PC-3 (cell line): Measurements from ENCODE around the gene CRTC3.

Experiments
- CTCF ChIP-seq: fragments of 300-600 bp; sonication (generic); conservative IDR thresholded peaks from 2 replicates; pipeline ENCODE4 v1.5.1; 2017; ENCODE audit warnings: antibody characterized with exemption, low read depth, mild to moderate bottlenecking, low read length
- EZH2 ChIP-seq: fragments of 300-600 bp; sonication (generic); IDR thresholded peaks from one replicate; pipeline ENCODE4 v1.6.1; 2017; ENCODE audit warnings: antibody characterized with exemption, mild to moderate bottlenecking, low read length; ENCODE audit not compliant: unreplicated experiment
- EZH2phosphoT487 ChIP-seq: fragments of 300-600 bp; sonication (generic); IDR thresholded peaks from 2 replicates; pipeline ENCODE4 v1.6.1; 2018; ENCODE audit warnings: mild to moderate bottlenecking, antibody characterized with exemption, low read length, borderline replicate concordance

- TF ChIP-seq CTCF = no peak
- TF ChIP-seq EZH2 = no peak
- no peak for TF ChIP-seq EZH2phosphoT487
Observed at GRCh38 chr15:90637693-90638092, 108.0 kb downstream of the CRTC3 start.
